IMR-90 (cell line): ENCODE data around the gene ADGRG6. TPM values are rescaled to one million over a fixed set of nuclear protein-coding genes. Genes with fewer than 3 reads are reported as not detected.

Experiments used
- ATAC-seq: fragments of 200-7000 bp; cut with Tn5 transposase; 2 replicates; pipeline ENCODE4 v1.9.1; 2020; ENCODE audit warnings: low read depth, mild to moderate bottlenecking, moderate library complexity
- BruUV-seq: library from RNA; stranded (reverse); fragments of 400-500 nt; replicated peaks from 2 replicates; lab custom pipeline; 2021; lab: Mats Ljungman, UMichigan
- CTCF ChIA-PET: fragments of 300-600 bp; formaldehyde crosslinking; extraction: SDS; loops from one replicate; lab custom pipeline; 2021; ENCODE audit warnings: antibody characterized with exemption; lab: Yijun Ruan, JAX
- POLR2A ChIA-PET: fragments of 300-600 bp; sonication (Branson Sonifier 250); formaldehyde crosslinking; loops from one replicate; lab custom pipeline; 2022; ENCODE audit warnings: antibody characterized with exemption; ENCODE audit not compliant: unreplicated experiment; lab: Charles Lee
- DNase-seq: peaks from one replicate; pipeline ENCODE4 v3.0.0; 2013
- H2AFZ ChIP-seq: replicated peaks from 2 replicates; pipeline ENCODE3; 2013; ENCODE audit warnings: low read length, mild to moderate bottlenecking; ENCODE audit not compliant: poor library complexity
- H2AK5ac ChIP-seq: 2 replicates; pipeline ENCODE4 v1.6.1; 2013; ENCODE audit warnings: low read depth, low read length, inconsistent platforms
- H2AK9ac ChIP-seq: replicated peaks from 2 replicates; pipeline ENCODE3; 2013; ENCODE audit warnings: mild to moderate bottlenecking, low read depth, low read length, moderate library complexity; ENCODE audit not compliant: poor library complexity
- H2BK120ac ChIP-seq: 2 replicates; pipeline ENCODE4 v1.6.1; 2013; ENCODE audit warnings: low read depth, low read length, inconsistent platforms
- H2BK15ac ChIP-seq: 3 replicates; pipeline ENCODE4 v1.6.1; 2013; ENCODE audit warnings: low read depth, low read length, inconsistent platforms
- H2BK20ac ChIP-seq: 2 replicates; pipeline ENCODE4 v1.6.1; 2013; ENCODE audit warnings: low read depth, mild to moderate bottlenecking, inconsistent platforms, low read length, moderate library complexity
- H2BK5ac ChIP-seq: 2 replicates; pipeline ENCODE4 v1.6.1; 2013; ENCODE audit warnings: mild to moderate bottlenecking, low read depth, low read length, inconsistent platforms; ENCODE audit not compliant: poor library complexity, severe bottlenecking
- H3K14ac ChIP-seq: replicated peaks from 2 replicates; pipeline ENCODE4 v1.6.1; 2013; ENCODE audit warnings: low read depth, low read length, inconsistent platforms
- H3K18ac ChIP-seq: 2 replicates; pipeline ENCODE4 v1.6.1; 2013; ENCODE audit warnings: low read depth, low read length, control low read depth
- H3K23ac ChIP-seq: 2 replicates; pipeline ENCODE4 v1.6.1; 2013; ENCODE audit warnings: low read depth, low read length, inconsistent platforms
- H3K27ac ChIP-seq: 2 replicates; pipeline ENCODE4 v1.5.1; 2013; ENCODE audit warnings: mild to moderate bottlenecking, control low read depth, low read length; ENCODE audit not compliant: insufficient read depth
- H3K27me3 ChIP-seq: 2 replicates; pipeline ENCODE4 v1.6.1; 2013; ENCODE audit warnings: low read length; ENCODE audit not compliant: control insufficient read depth, insufficient read depth
- H3K36me3 ChIP-seq: 2 replicates; pipeline ENCODE4 v1.6.1; 2013; ENCODE audit warnings: low read length, mixed read lengths; ENCODE audit not compliant: control insufficient read depth, insufficient read depth
- H3K4ac ChIP-seq: 2 replicates; pipeline ENCODE4 v1.6.1; 2013; ENCODE audit warnings: low read depth, low read length, inconsistent platforms
- H3K4me1 ChIP-seq: 2 replicates; pipeline ENCODE4 v1.6.1; 2013; ENCODE audit warnings: low read length, mixed read lengths; ENCODE audit not compliant: control insufficient read depth, insufficient read depth
- H3K4me2 ChIP-seq: 2 replicates; pipeline ENCODE4 v1.6.1; 2013; ENCODE audit warnings: low read depth, mild to moderate bottlenecking, control low read depth, low read length, moderate library complexity
- H3K4me3 ChIP-seq: 2 replicates; pipeline ENCODE4 v1.5.1; 2013; ENCODE audit warnings: low read depth, mild to moderate bottlenecking, control low read depth, low read length, moderate library complexity; ENCODE audit not compliant: insufficient read depth
- H3K56ac ChIP-seq: 2 replicates; pipeline ENCODE4 v1.6.1; 2013; ENCODE audit warnings: low read length, inconsistent platforms; ENCODE audit not compliant: insufficient read depth; ENCODE audit errors: extremely low read depth
- H3K79me1 ChIP-seq, 2 experiments: 2 replicates each; pipeline ENCODE4 v1.6.1; 2013; ENCODE audit warnings: low read length in 2 of 2, inconsistent platforms in 1 of 2, low read depth in 1 of 2
- H3K9ac ChIP-seq: 2 replicates; pipeline ENCODE4 v1.6.1; 2013; ENCODE audit warnings: low read depth, low read length, control low read depth
- H3K9me1 ChIP-seq: 2 replicates; pipeline ENCODE4 v1.6.1; 2013; ENCODE audit warnings: low read length, inconsistent platforms; ENCODE audit not compliant: insufficient read depth
- H3K9me3 ChIP-seq: 2 replicates; pipeline ENCODE4 v1.6.1; 2013; ENCODE audit warnings: low read length; ENCODE audit not compliant: control insufficient read depth, insufficient read depth
- H4K20me1 ChIP-seq: 2 replicates; pipeline ENCODE4 v1.6.1; 2013; ENCODE audit warnings: low read length, inconsistent platforms; ENCODE audit not compliant: insufficient read depth
- H4K5ac ChIP-seq: 2 replicates; pipeline ENCODE4 v1.6.1; 2013; ENCODE audit warnings: mild to moderate bottlenecking, low read depth, low read length, control low read depth
- H4K8ac ChIP-seq, 2 experiments: 2 replicates each; pipeline ENCODE4 v1.6.1; 2013; ENCODE audit warnings: low read depth in 2 of 2, low read length in 2 of 2, control low read depth in 1 of 2, inconsistent platforms in 1 of 2
- H4K91ac ChIP-seq: 2 replicates; pipeline ENCODE4 v1.6.1; 2013; ENCODE audit warnings: low read depth, low read length, inconsistent platforms; ENCODE audit not compliant: insufficient read depth
- CHD1 ChIP-seq: IDR thresholded peaks from 2 replicates; pipeline ENCODE4 v1.6.1; 2012; ENCODE audit warnings: low read depth, low read length, improper control_type of control experiment
- MAFK ChIP-seq: IDR thresholded peaks from 2 replicates; pipeline ENCODE4 v1.6.1; 2012; ENCODE audit warnings: low read depth, low read length, improper control_type of control experiment
- MAZ ChIP-seq: IDR thresholded peaks from 2 replicates; pipeline ENCODE4 v1.6.1; 2012; ENCODE audit warnings: low read depth, mild to moderate bottlenecking, low read length, improper control_type of control experiment, moderate library complexity, borderline replicate concordance
- NFE2L2 ChIP-seq: fragments of 150-350 bp; IDR thresholded peaks from 2 replicates; pipeline ENCODE4 v1.6.1; 2016; ENCODE audit warnings: low read depth, mild to moderate bottlenecking, low read length
- POLR2A ChIP-seq: IDR thresholded peaks from 2 replicates; pipeline ENCODE4 v1.6.1; 2012; ENCODE audit warnings: mild to moderate bottlenecking, low read depth, low read length
- RAD21 ChIP-seq: IDR thresholded peaks from 2 replicates; pipeline ENCODE4 v1.6.1; 2012; ENCODE audit warnings: low read length, improper control_type of control experiment
- RFX5 ChIP-seq: IDR thresholded peaks from 2 replicates; pipeline ENCODE4 v1.8.0; 2012; ENCODE audit warnings: low read depth, mild to moderate bottlenecking, low read length, moderate library complexity
- SMC3 ChIP-seq: fragments of 150-350 bp; IDR thresholded peaks from 2 replicates; pipeline ENCODE4 v1.6.1; 2016; ENCODE audit warnings: low read depth, mild to moderate bottlenecking, antibody characterized with exemption, low read length, moderate library complexity
- WGBS, 2 experiments: methylation state at CpG; one replicate each; pipeline versions ENCODE4 v1.1.5 to v1.1.7; 2013; ENCODE audit warnings: missing lambda C conversion rate in 2 of 2; ENCODE audit not compliant: insufficient read length in 1 of 2; ENCODE audit errors: extremely low coverage in 2 of 2; 5-methylcytosine and 5-hydroxymethylcytosine counted together
- dilution Hi-C: fragments of 300-500 bp; cut with HindIII; formaldehyde crosslinking; loops from one replicate; pipeline ENCODE4 v1.14.3; 2018; ENCODE audit warnings: low sequenced_read_pairs; ENCODE audit not compliant: unreplicated experiment
- in situ Hi-C: fragments of 300-500 bp; cut with MboI; formaldehyde crosslinking; loops from 3 replicates; pipeline ENCODE4 v1.14.3; 2019; ENCODE audit warnings: low sequenced_read_pairs, inconsistent platforms, mixed read lengths
- intact Hi-C: fragments of 100-400 bp; cut with micrococcal nuclease; formaldehyde crosslinking; loops from 2 replicates; pipeline ENCODE4 v1.10.0; 2022
- polyA plus RNA-seq, 3 experiments: library from polyadenylated mRNA; depleted of rRNA; stranded (reverse); fragments of >200 nt; gene quantifications; 2 replicates each; pipeline ENCODE4 v1.2.3, GENCODE V29; 2012; ENCODE audit warnings: low replicate concordance in 1 of 3
- total RNA-seq: library from RNA; depleted of rRNA; stranded (reverse); fragments of >200 nt; gene quantifications from 2 replicates; pipeline ENCODE4 v1.2.3, GENCODE V29; 2012
- TF ChIP-seq, protein P1 (sequence below): conservative IDR thresholded peaks from 2 replicates; pipeline ENCODE4 v1.5.1; 2012; ENCODE audit warnings: mild to moderate bottlenecking, low read depth, low read length, improper control_type of control experiment
- TF ChIP-seq, protein P2 (sequence below): fragments of 150-350 bp; IDR thresholded peaks from 2 replicates; pipeline ENCODE4 v1.6.1; 2017; ENCODE audit warnings: mild to moderate bottlenecking, antibody characterized with exemption, low read length, low read depth
- TF ChIP-seq, protein P3 (sequence below): fragments of 150-350 bp; IDR thresholded peaks from 2 replicates; pipeline ENCODE4 v1.6.1; 2016; ENCODE audit warnings: low read depth, mild to moderate bottlenecking, low read length, moderate library complexity, borderline replicate concordance

ADGRG6 gene
- total and polyA plus RNA-seq, 2 of the 4 experiments (the other 2 are of a cell fraction) = 10.0 to 20.3 TPM

- no peak for ATAC-seq
- no CpG with 5 or more reads among the region's 6 CpGs for WGBS, 2 experiments
These were observed 21.6 kb downstream of the ADGRG6 start for GRCh38 chr6:142323377-142323776.

More at GRCh38 chr6:142323377-142323776, 21.6 kb downstream of the ADGRG6 start:
- Histone ChIP-seq H3K56ac (no peak overlapping the region), H4K20me1 (no peaks in the 10 kb centered on the region), H2BK120ac (no peak overlapping the region), H3K27ac (no peak overlapping the region), H4K8ac (no peak overlapping the region), H3K14ac (no peak overlapping the region), H3K18ac (no peak overlapping the region), H3K4ac (no peak overlapping the region), H4K91ac (no peak overlapping the region), H3K4me3 (no peak overlapping the region), H2AK5ac (no peak overlapping the region), H3K36me3 (no peaks in the 10 kb centered on the region), H3K23ac (no peak overlapping the region), H3K4me2 (no peak overlapping the region), H2BK15ac (no peak overlapping the region), H3K9me1 (no peaks in the 10 kb centered on the region), H4K5ac (no peak overlapping the region), H3K27me3 (no peaks in the 10 kb centered on the region), H3K9ac (no peak overlapping the region), H3K9me3 (no peaks in the 10 kb centered on the region), H3K79me1 (peaks cover 0 to 3% of the 10 kb centered on the region in 2 experiments; a peak in 1 of 4 replicates), H2BK20ac (no peak overlapping the region), H2AK9ac (no peak overlapping the region), H3K4me1 (no peaks in the 10 kb centered on the region), H2AFZ (no peak overlapping the region), H2BK5ac (no peak overlapping the region)
- in situ Hi-C loops = no loop called here
- ChIA-PET CTCF (no interaction called here), POLR2A (no interaction called here)
- dilution Hi-C loops = no loop called here
- BruUV-seq = no TSS peak
- TF ChIP-seq NFE2L2 (no peak), RAD21 (no peak), RFX5 (no peak), MAFK (no peak), POLR2A (no peak), CHD1 (no peak), SMC3 (no peak), MAZ (no peak)
- TF ChIP-seq, protein P1, sequence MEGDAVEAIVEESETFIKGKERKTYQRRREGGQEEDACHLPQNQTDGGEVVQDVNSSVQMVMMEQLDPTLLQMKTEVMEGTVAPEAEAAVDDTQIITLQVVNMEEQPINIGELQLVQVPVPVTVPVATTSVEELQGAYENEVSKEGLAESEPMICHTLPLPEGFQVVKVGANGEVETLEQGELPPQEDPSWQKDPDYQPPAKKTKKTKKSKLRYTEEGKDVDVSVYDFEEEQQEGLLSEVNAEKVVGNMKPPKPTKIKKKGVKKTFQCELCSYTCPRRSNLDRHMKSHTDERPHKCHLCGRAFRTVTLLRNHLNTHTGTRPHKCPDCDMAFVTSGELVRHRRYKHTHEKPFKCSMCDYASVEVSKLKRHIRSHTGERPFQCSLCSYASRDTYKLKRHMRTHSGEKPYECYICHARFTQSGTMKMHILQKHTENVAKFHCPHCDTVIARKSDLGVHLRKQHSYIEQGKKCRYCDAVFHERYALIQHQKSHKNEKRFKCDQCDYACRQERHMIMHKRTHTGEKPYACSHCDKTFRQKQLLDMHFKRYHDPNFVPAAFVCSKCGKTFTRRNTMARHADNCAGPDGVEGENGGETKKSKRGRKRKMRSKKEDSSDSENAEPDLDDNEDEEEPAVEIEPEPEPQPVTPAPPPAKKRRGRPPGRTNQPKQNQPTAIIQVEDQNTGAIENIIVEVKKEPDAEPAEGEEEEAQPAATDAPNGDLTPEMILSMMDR = no peak
- TF ChIP-seq, protein P2, sequence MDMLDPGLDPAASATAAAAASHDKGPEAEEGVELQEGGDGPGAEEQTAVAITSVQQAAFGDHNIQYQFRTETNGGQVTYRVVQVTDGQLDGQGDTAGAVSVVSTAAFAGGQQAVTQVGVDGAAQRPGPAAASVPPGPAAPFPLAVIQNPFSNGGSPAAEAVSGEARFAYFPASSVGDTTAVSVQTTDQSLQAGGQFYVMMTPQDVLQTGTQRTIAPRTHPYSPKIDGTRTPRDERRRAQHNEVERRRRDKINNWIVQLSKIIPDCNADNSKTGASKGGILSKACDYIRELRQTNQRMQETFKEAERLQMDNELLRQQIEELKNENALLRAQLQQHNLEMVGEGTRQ = no peak
- TF ChIP-seq, protein P3, sequence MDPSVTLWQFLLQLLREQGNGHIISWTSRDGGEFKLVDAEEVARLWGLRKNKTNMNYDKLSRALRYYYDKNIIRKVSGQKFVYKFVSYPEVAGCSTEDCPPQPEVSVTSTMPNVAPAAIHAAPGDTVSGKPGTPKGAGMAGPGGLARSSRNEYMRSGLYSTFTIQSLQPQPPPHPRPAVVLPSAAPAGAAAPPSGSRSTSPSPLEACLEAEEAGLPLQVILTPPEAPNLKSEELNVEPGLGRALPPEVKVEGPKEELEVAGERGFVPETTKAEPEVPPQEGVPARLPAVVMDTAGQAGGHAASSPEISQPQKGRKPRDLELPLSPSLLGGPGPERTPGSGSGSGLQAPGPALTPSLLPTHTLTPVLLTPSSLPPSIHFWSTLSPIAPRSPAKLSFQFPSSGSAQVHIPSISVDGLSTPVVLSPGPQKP = no peak
- DNase-seq = no peak
- intact Hi-C loops = no loop called here
